Measurements from ENCODE around the gene TMEM9B.

DNA sequence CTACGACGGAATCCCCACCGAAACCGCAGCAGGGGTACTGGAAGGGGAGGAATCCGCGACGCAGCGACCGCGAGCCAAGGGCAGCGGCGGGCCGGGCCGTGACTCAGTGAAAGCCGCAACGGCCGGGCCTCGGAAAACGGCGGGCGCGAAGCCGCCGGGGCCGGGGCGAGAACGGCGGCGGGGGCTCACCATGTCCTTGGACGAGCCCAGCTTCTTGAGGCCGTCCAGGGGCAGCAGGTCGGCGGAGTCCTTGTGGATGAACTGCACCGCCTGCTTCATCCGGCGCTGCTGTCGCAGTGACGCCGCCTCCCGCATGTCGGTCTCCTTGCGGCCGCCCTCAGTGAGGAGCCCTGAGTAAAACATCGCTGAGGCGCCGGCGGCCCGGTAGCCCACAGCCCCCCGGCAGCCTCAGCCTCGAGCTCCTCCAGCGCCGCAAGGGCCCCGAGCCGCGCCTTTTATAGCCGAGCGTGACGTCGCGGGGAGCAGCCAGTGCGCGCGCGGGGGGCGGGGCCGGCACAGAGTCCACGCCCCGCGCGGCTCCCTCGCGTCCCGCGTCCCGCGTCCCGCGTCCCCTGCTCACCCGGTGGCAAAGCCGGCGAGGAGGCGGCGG is 39.4 kb upstream of the TMEM9B start, which contains the start of gene NRIP3:
- TF ChIP-seq, protein P1, sequence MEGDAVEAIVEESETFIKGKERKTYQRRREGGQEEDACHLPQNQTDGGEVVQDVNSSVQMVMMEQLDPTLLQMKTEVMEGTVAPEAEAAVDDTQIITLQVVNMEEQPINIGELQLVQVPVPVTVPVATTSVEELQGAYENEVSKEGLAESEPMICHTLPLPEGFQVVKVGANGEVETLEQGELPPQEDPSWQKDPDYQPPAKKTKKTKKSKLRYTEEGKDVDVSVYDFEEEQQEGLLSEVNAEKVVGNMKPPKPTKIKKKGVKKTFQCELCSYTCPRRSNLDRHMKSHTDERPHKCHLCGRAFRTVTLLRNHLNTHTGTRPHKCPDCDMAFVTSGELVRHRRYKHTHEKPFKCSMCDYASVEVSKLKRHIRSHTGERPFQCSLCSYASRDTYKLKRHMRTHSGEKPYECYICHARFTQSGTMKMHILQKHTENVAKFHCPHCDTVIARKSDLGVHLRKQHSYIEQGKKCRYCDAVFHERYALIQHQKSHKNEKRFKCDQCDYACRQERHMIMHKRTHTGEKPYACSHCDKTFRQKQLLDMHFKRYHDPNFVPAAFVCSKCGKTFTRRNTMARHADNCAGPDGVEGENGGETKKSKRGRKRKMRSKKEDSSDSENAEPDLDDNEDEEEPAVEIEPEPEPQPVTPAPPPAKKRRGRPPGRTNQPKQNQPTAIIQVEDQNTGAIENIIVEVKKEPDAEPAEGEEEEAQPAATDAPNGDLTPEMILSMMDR (conservative IDR thresholded peaks at IDR 0.05 in 1 of 2, IDR thresholded peaks at IDR 0.05 in 1 of 2; ENCODE audit: low read depth in 1 of 2, low read length in 2 of 2), result no peak
- TF ChIP-seq EZH2 (IDR thresholded peaks at IDR 0.05; ENCODE audit: low read length, missing control alignments), result no peak

All from fibroblast of lung (primary cell).